ENCODE results near the gene ADAMTSL1. TPM values are rescaled to one million over a fixed set of nuclear protein-coding genes. Genes with fewer than 3 reads are reported as not detected.

The ADAMTSL1 gene
- total and polyA plus RNA-seq, 9 of the 15 experiments (the other 6 are each of a cell fraction or from before 2014, with no cell fraction given), result 0.01 TPM; not detected in 8

DNA sequence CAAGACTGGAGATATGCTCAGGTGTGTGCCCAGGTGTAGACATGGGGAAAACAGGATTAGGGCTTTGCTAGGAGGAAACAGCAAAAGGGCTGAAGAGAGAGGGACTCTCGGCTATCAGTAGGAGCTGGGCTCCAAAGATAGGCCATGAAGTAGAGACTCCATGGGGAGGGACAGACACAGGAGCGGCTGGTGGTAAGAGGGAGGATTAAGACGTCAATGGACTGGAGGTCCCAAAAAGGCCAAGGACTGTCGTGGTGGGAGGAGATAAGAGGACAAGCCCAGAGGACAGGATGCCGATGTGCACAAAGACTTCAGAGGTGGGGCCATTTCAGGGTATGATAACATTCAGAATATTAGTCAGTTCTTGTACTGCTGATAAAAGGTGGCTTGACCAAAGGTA lies 466.0 kb downstream of the ADAMTSL1 start (continued):
- peak; percentile 33; the same call in 1 of the 2 replicates for TF ChIP-seq ARID1B (IDR thresholded peaks at IDR 0.05)

DNA sequence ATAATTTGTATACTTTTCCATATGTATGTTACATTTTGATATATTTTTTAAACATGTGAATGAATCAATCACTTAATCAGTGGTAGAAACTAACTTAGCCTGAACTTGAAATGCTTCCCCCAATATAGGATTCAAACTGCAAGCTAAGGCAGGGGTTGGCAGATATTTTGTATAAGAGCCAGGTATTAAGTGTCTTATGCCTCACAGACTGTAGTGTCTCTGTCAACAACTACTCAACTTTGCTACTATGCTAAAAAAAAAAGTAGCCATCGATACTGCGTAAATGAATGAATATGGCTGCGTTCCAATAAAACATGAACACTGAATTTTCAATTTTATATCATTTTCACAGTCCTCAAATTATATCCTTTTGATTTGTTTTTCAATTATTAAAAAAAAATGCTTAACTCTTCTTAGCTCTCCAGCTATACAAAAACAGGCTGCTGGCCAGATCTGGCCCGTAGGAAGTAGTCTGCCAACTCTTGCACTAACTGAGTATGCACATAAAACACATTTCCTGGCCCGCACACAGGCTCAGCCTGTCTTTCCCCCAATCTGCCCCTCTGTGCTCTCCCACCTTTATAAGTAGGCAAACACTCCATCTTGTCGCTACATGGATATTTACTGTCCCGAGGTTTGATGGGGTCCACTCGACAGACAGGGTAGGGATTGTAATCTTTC lies 467.2 kb downstream of the ADAMTSL1 start:
- no peak overlapping the region for H3K4me3 ChIP-seq
- intact Hi-C loops (cut with micrococcal nuclease) (no loop called here), in situ Hi-C loops (cut with MboI) (no loop called here)
- H3K4me1 ChIP-seq (replicated peaks in 1 of 2; ENCODE audit: control insufficient read depth in 2 of 2, insufficient read depth in 2 of 2, low read length in 2 of 2), result peaks cover 0 to 4% of the 10 kb centered on the region in 2 experiments; a peak in 2 of 5 replicates
- H3K27me3 ChIP-seq (ENCODE audit: control insufficient read depth in 2 of 2, insufficient read depth in 2 of 2, low read length in 2 of 2), result no peaks in the 10 kb centered on the region
- no peak overlapping the region for H3K4me2 ChIP-seq (ENCODE audit: insufficient read depth, low read length)
- no peaks in the 10 kb centered on the region for H3K79me2 ChIP-seq (ENCODE audit: control insufficient read depth, insufficient read depth, low read length)
- no TSS peak for BruUV-seq (replicated peaks)
- H3K9me1 ChIP-seq (ENCODE audit: control insufficient read depth, insufficient read depth, low read length), result no peaks in the 10 kb centered on the region
- CTCF ChIA-PET (ENCODE audit: low intra/inter-chr PET ratio), result no interaction called here
- FAIRE-seq (no peak), DNase-seq (ENCODE audit: extremely low read depth in 1 of 4, low spot score in 3 of 4) (no peak), ATAC-seq (no peak)
- no peak for TF ChIP-seq ZNF175 (CRISPR knock-in tag; IDR thresholded peaks at IDR 0.05; ENCODE audit: low read depth)
- TF ChIP-seq, protein P1, sequence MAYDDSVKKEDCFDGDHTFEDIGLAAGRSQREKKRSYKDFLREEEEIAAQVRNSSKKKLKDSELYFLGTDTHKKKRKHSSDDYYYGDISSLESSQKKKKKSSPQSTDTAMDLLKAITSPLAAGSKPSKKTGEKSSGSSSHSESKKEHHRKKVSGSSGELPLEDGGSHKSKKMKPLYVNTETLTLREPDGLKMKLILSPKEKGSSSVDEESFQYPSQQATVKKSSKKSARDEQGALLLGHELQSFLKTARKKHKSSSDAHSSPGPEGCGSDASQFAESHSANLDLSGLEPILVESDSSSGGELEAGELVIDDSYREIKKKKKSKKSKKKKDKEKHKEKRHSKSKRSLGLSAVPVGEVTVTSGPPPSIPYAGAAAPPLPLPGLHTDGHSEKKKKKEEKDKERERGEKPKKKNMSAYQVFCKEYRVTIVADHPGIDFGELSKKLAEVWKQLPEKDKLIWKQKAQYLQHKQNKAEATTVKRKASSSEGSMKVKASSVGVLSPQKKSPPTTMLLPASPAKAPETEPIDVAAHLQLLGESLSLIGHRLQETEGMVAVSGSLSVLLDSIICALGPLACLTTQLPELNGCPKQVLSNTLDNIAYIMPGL (CRISPR knock-in tag; IDR thresholded peaks at IDR 0.05), result no peak
- TF ChIP-seq HSF4 (CRISPR knock-in tag; IDR thresholded peaks at IDR 0.05; ENCODE audit: borderline replicate concordance), result no peak
- TF ChIP-seq, protein P2, sequence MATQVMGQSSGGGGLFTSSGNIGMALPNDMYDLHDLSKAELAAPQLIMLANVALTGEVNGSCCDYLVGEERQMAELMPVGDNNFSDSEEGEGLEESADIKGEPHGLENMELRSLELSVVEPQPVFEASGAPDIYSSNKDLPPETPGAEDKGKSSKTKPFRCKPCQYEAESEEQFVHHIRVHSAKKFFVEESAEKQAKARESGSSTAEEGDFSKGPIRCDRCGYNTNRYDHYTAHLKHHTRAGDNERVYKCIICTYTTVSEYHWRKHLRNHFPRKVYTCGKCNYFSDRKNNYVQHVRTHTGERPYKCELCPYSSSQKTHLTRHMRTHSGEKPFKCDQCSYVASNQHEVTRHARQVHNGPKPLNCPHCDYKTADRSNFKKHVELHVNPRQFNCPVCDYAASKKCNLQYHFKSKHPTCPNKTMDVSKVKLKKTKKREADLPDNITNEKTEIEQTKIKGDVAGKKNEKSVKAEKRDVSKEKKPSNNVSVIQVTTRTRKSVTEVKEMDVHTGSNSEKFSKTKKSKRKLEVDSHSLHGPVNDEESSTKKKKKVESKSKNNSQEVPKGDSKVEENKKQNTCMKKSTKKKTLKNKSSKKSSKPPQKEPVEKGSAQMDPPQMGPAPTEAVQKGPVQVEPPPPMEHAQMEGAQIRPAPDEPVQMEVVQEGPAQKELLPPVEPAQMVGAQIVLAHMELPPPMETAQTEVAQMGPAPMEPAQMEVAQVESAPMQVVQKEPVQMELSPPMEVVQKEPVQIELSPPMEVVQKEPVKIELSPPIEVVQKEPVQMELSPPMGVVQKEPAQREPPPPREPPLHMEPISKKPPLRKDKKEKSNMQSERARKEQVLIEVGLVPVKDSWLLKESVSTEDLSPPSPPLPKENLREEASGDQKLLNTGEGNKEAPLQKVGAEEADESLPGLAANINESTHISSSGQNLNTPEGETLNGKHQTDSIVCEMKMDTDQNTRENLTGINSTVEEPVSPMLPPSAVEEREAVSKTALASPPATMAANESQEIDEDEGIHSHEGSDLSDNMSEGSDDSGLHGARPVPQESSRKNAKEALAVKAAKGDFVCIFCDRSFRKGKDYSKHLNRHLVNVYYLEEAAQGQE (IDR thresholded peaks at IDR 0.05; ENCODE audit: borderline replicate concordance), result no peak
- TF ChIP-seq, protein P2 (CRISPR knock-in tag; IDR thresholded peaks at IDR 0.05; ENCODE audit: low read depth), result no peak
- TF ChIP-seq ADNP (tag; IDR thresholded peaks at IDR 0.05), result no peak
- H4K20me1 ChIP-seq (replicated peaks; ENCODE audit: control insufficient read depth, insufficient read depth, low read length), result no peaks in the 10 kb centered on the region
- no peaks in the 10 kb centered on the region for H3K36me3 ChIP-seq (ENCODE audit: control insufficient read depth, insufficient read depth, low read length)
- no peak overlapping the region for H3K9ac ChIP-seq (ENCODE audit: insufficient read depth in 1 of 2, low read depth in 2 of 2, low read length in 2 of 2)
- H3K27ac ChIP-seq (ENCODE audit: extremely low read depth, low read depth, low read length), result no peak overlapping the region
- 2% methylated on average over 8 of the region's 8 CpGs for WGBS (ENCODE audit: insufficient coverage, low coverage, missing lambda C conversion rate)
- H2AFZ ChIP-seq (ENCODE audit: low read depth, low read length), result no peak overlapping the region
- no peaks in the 10 kb centered on the region for H3K9me3 ChIP-seq (replicated peaks; ENCODE audit: control insufficient read depth, insufficient read depth, low read depth, low read length)
- POLR2A ChIA-PET, result interaction anchor here (1.0 kb wide), 1 partner anchor 44 kb away, joined by 3 read pairs; no protein-coding TSS in a partner anchor

Data from K562 (cell line).